ENCODE data around the gene KRTAP5-4.

The KRTAP5-4 gene

GRCh38 chr11:1639102-1639620, 17.2 kb upstream of the KRTAP5-4 start:
- no peak for TF ChIP-seq CTCF (IDR thresholded peaks at IDR 0.05; ENCODE audit: extremely low read depth, missing control alignments)

GRCh38 chr11:1638344-1638743, 16.4 kb upstream of the KRTAP5-4 start:
- no peak for TF ChIP-seq CTCF (IDR thresholded peaks at IDR 0.05; ENCODE audit: extremely low read depth, missing control alignments)
- no peak for DNase-seq (ENCODE audit: low spot score)

More at GRCh38 chr11:1639102-1639620, 17.2 kb upstream of the KRTAP5-4 start:
- no peak for DNase-seq (ENCODE audit: low spot score)

- no peak for DNase-seq (ENCODE audit: low spot score)
- TF ChIP-seq CTCF (IDR thresholded peaks at IDR 0.05; ENCODE audit: extremely low read depth, missing control alignments) = no peak
These were observed 15.7 kb upstream of the KRTAP5-4 start for GRCh38 chr11:1637628-1638027.

- no peak for TF ChIP-seq CTCF (IDR thresholded peaks at IDR 0.05; ENCODE audit: extremely low read depth, missing control alignments)
These were observed 14.5 kb upstream of the KRTAP5-4 start for GRCh38 chr11:1636291-1636950.

GRCh38 chr11:1633864-1634263, 11.9 kb upstream of the KRTAP5-4 start:
- DNase-seq (ENCODE audit: low spot score) = no peak
- no peak for TF ChIP-seq CTCF (IDR thresholded peaks at IDR 0.05; ENCODE audit: extremely low read depth, missing control alignments)

More at GRCh38 chr11:1636291-1636950, 14.5 kb upstream of the KRTAP5-4 start:
- no peak for DNase-seq (ENCODE audit: low spot score)

- TF ChIP-seq CTCF (IDR thresholded peaks at IDR 0.05; ENCODE audit: extremely low read depth, missing control alignments) = no peak
- no peak for DNase-seq (ENCODE audit: low spot score)
These were observed 10.2 kb upstream of the KRTAP5-4 start for GRCh38 chr11:1632053-1632714.

GRCh38 chr11:1631066-1631568, 9.2 kb upstream of the KRTAP5-4 start:
- no peak for TF ChIP-seq CTCF (IDR thresholded peaks at IDR 0.05; ENCODE audit: extremely low read depth, missing control alignments)

More at GRCh38 chr11:1631066-1631568, 9.2 kb upstream of the KRTAP5-4 start:
- no peak for DNase-seq (ENCODE audit: low spot score)

All from GM20000 (cell line).